NCI-H2227 (cell line): ENCODE measurements around the gene DYNLT1.
"Not testable (repeated sequence)": the region's sequence is repeated elsewhere in the genome, so short reads cannot be mapped to it uniquely, and the experiment has no call there.

Experiments
- DNase-seq: peaks from one replicate; lab custom pipeline; 2025; ENCODE audit not compliant: unreplicated experiment; lab: John Stamatoyannopoulos, UW

The DYNLT1 gene

GRCh38 chr6:158624684-158625682 is 19.6 kb downstream of the DYNLT1 start:
- DNase-seq: no peak

- no peak for DNase-seq
These were observed 21.9 kb downstream of the DYNLT1 start for GRCh38 chr6:158622545-158623190.

GRCh38 chr6:158621694-158622544 is 22.6 kb downstream of the DYNLT1 start:
- no peak for DNase-seq

- DNase-seq: no peak
These were observed 23.4 kb downstream of the DYNLT1 start for GRCh38 chr6:158620963-158621693.

GRCh38 chr6:158619922-158620801 is 24.4 kb downstream of the DYNLT1 start:
- no peak for DNase-seq

- not testable (repeated sequence) for DNase-seq
These were observed 26.3 kb downstream of the DYNLT1 start for GRCh38 chr6:158618289-158618688.

GRCh38 chr6:158614606-158615005 is 29.9 kb downstream of the DYNLT1 start:
- not testable (repeated sequence) for DNase-seq

- no peak for DNase-seq
These were observed 32.8 kb downstream of the DYNLT1 start for GRCh38 chr6:158611541-158612370.

- no peak for DNase-seq
These were observed 33.5 kb downstream of the DYNLT1 start for GRCh38 chr6:158611039-158611438.

- DNase-seq: no peak
These were observed 34.1 kb downstream of the DYNLT1 start for GRCh38 chr6:158610319-158610968.

- no peak for DNase-seq
These were observed 34.9 kb downstream of the DYNLT1 start for GRCh38 chr6:158609455-158610155.

GRCh38 chr6:158608221-158608620 is 36.3 kb downstream of the DYNLT1 start:
- DNase-seq: no peak

- no peak for DNase-seq
These were observed 37.0 kb downstream of the DYNLT1 start for GRCh38 chr6:158607411-158608170.

GRCh38 chr6:158606935-158607334 is 37.6 kb downstream of the DYNLT1 start:
- no peak for DNase-seq

GRCh38 chr6:158606011-158606410 is 38.5 kb downstream of the DYNLT1 start:
- not testable (repeated sequence) for DNase-seq

GRCh38 chr6:158605266-158605878 is 39.2 kb downstream of the DYNLT1 start:
- DNase-seq: peak; percentile 86
